HG02610 (cell line): Measurements from ENCODE around the gene NFATC1.

Source experiments
- ATAC-seq: cut with Tn5 transposase; IDR thresholded peaks from one replicate; pipeline ENCODE4 v1.9.1; 2021; ENCODE audit warnings: mild to moderate bottlenecking, moderate library complexity; ENCODE audit not compliant: unreplicated experiment

The NFATC1 gene

GRCh38 chr18:79388043-79388442 is 7.7 kb upstream of the NFATC1 start:
- no peak for ATAC-seq

GRCh38 chr18:79389689-79390088 is 6.0 kb upstream of the NFATC1 start:
- no peak for ATAC-seq

GRCh38 chr18:79392226-79392625 is 3.5 kb upstream of the NFATC1 start:
- no peak for ATAC-seq

GRCh38 chr18:79393181-79393634 is 2.5 kb upstream of the NFATC1 start:
- ATAC-seq: no peak

GRCh38 chr18:79393635-79394533 is 1.8 kb upstream of the NFATC1 start:
- ATAC-seq: peak; percentile 20

- ATAC-seq: no peak
These were observed 1.0 kb upstream of the NFATC1 start for GRCh38 chr18:79394534-79395307.

- ATAC-seq: no peak
These were observed 456 bp upstream of the NFATC1 start for GRCh38 chr18:79395308-79395640.

- peak; percentile 27 for ATAC-seq
These were observed 909 bp downstream of the NFATC1 start for GRCh38 chr18:79396431-79397246.

GRCh38 chr18:79397247-79397829 is 1.6 kb downstream of the NFATC1 start:
- no peak for ATAC-seq

- no peak for ATAC-seq
These were observed 2.4 kb downstream of the NFATC1 start for GRCh38 chr18:79397830-79398761.

GRCh38 chr18:79399275-79400081 is 3.7 kb downstream of the NFATC1 start:
- ATAC-seq: no peak

GRCh38 chr18:79400091-79400590 is 4.4 kb downstream of the NFATC1 start:
- no peak for ATAC-seq

- ATAC-seq: no peak
These were observed 5.1 kb downstream of the NFATC1 start for GRCh38 chr18:79400591-79401381.

- ATAC-seq: no peak
These were observed 5.9 kb downstream of the NFATC1 start for GRCh38 chr18:79401494-79402208.

GRCh38 chr18:79402209-79402576 is 6.5 kb downstream of the NFATC1 start:
- no peak for ATAC-seq

GRCh38 chr18:79402977-79403722 is 7.4 kb downstream of the NFATC1 start:
- no peak for ATAC-seq
